SK-N-MC (cell line): ENCODE results near the gene AQP7.
"Not testable (repeated sequence)": the region's sequence is repeated elsewhere in the genome, so short reads cannot be mapped to it uniquely, and the experiment has no call there.

Experiments
- DNase-seq: peaks from one replicate; pipeline ENCODE4 v3.0.0-alpha.2; 2011; ENCODE audit warnings: low read depth, low spot score
- H3K27ac ChIP-seq: fragments of 200-600 bp; sonication (generic); 2 replicates; pipeline ENCODE4 v1.5.1; 2016; ENCODE audit warnings: mixed run types
- H3K36me3 ChIP-seq: fragments of 200-600 bp; sonication (generic); 2 replicates; pipeline ENCODE4 v1.6.1; 2017; ENCODE audit warnings: antibody characterized with exemption, low read length, mixed read lengths; ENCODE audit not compliant: insufficient read depth
- H3K4me3 ChIP-seq: fragments of 200-600 bp; sonication (generic); 2 replicates; pipeline ENCODE4 v1.5.1; 2016
- H3K9ac ChIP-seq: fragments of 200-600 bp; sonication (generic); 2 replicates; pipeline ENCODE4 v1.8.0; 2017; ENCODE audit warnings: mixed run types, mixed read lengths; ENCODE audit not compliant: insufficient read length
- H3K9me3 ChIP-seq: fragments of 200-600 bp; sonication (generic); 2 replicates; pipeline ENCODE4 v1.6.1; 2017; ENCODE audit warnings: low read depth, mild to moderate bottlenecking, antibody characterized with exemption, low read length, moderate library complexity, mixed read lengths
- EZH2 ChIP-seq: fragments of 200-600 bp; sonication (generic); IDR thresholded peaks from one replicate; pipeline ENCODE4 v1.6.1; 2017; ENCODE audit warnings: antibody characterized with exemption
- FOXP2 ChIP-seq: optimal IDR thresholded peaks from 2 replicates; pipeline ENCODE3; 2011; ENCODE audit warnings: mild to moderate bottlenecking, moderate library complexity; ENCODE audit not compliant: insufficient read depth; ENCODE audit errors: extremely low read length, control extremely low read depth
- POLR2AphosphoS5 ChIP-seq: IDR thresholded peaks from 2 replicates; pipeline ENCODE4 v1.6.1; 2012; ENCODE audit warnings: mild to moderate bottlenecking, low read depth, low read length, borderline replicate concordance

Gene AQP7

GRCh38 chr9:33366979-33367480 lies 35.3 kb downstream of the AQP7 start:
- no peak for DNase-seq
- Histone ChIP-seq H3K27ac (no peak overlapping the region), H3K9ac (no peak overlapping the region), H3K9me3 (no peaks in the 10 kb centered on the region), H3K36me3 (peaks cover 33% of the 10 kb centered on the region), H3K4me3 (no peak overlapping the region)
- TF ChIP-seq POLR2AphosphoS5 (no peak), FOXP2 (no peak), EZH2 (no peak)

GRCh38 chr9:33364814-33365213 lies 37.6 kb downstream of the AQP7 start:
- H3K36me3 ChIP-seq, result peaks cover 24% of the 10 kb centered on the region
- H3K4me3 ChIP-seq, H3K27ac ChIP-seq, H3K9ac ChIP-seq, DNase-seq, H3K9me3 ChIP-seq: not testable (repeated sequence)

GRCh38 chr9:33364127-33364526 lies 38.2 kb downstream of the AQP7 start:
- Histone ChIP-seq H3K9me3 (no peaks in the 10 kb centered on the region), H3K27ac (no peak overlapping the region), H3K36me3 (peaks cover 22% of the 10 kb centered on the region), H3K9ac (no peak overlapping the region), H3K4me3 (no peak overlapping the region)
- no peak for DNase-seq
- TF ChIP-seq FOXP2, result no peak
- TF ChIP-seq POLR2AphosphoS5, result no peak
- TF ChIP-seq EZH2, result no peak

- not testable (repeated sequence) for H3K9ac ChIP-seq, H3K27ac ChIP-seq, H3K4me3 ChIP-seq, DNase-seq, H3K9me3 ChIP-seq
- H3K36me3 ChIP-seq, result peaks cover 26% of the 10 kb centered on the region
Observed at GRCh38 chr9:33358641-33359040, 43.7 kb downstream of the AQP7 start.

DNA sequence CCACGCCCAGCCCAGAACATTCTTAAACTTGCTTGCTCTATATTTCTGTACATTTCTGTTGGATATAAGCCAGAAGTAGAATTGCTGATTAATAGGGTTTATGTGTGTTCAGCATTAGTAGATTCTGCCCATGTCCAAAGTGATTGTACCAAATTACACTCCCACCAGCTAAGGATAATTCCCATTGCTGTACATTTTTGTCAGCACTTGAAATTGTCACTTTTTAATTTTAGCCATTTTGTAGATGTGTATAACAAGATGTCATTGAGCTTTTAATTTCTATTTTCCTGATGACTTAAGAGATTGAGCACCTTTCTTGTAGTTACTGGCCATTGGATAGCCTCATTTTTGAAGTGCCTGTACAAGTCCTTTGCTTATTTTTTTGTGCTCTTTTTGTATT lies 46.4 kb downstream of the AQP7 start:
- TF ChIP-seq EZH2 (no peak), POLR2AphosphoS5 (no peak), FOXP2 (no peak)
- H3K9ac ChIP-seq, result no peak overlapping the region
- H3K4me3 ChIP-seq, result no peak overlapping the region
- no peak overlapping the region for H3K27ac ChIP-seq
- DNase-seq, result no peak
- H3K36me3 ChIP-seq, result peaks cover 26% of the 10 kb centered on the region
- no peaks in the 10 kb centered on the region for H3K9me3 ChIP-seq

DNA sequence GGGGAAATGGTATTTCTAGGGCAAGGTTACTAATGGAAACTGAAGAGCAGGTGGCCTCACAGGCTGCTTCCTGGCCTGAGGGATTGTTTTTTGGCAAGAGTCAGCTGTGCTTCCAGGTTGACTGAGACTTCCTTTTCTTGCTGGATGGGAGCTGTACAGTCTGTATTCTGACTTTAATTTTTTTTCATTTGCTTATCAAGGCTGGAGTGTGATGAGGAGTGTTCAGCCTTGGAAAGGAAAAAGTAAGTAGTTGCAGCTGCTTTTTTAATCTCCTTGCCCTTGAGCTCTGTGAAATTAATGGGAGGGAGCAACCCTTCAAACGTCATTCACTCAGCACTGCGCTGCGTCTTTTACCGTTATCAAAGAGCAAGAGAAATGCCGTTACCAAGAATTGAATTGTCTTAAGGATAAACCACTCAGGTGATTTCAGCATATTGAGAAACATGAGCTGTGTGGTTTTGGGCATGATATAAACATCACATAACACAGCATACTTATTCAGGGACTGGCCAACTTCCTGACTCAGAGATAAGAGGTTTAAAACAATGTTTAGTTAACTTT lies 47.6 kb downstream of the AQP7 start:
- no peak overlapping the region for H3K4me3 ChIP-seq
- H3K36me3 ChIP-seq, result peaks cover 22% of the 10 kb centered on the region
- DNase-seq, result no peak

GRCh38 chr9:33351547-33351946 lies 50.8 kb downstream of the AQP7 start:
- H3K9ac ChIP-seq, result no peak overlapping the region
- no peak for DNase-seq
- no peak for TF ChIP-seq POLR2AphosphoS5
- no peak for TF ChIP-seq FOXP2
- no peak for TF ChIP-seq EZH2
- H3K36me3 ChIP-seq, result peaks cover 46% of the 10 kb centered on the region
- no peaks in the 10 kb centered on the region for H3K9me3 ChIP-seq
- no peak overlapping the region for H3K27ac ChIP-seq
- no peak overlapping the region for H3K4me3 ChIP-seq

More for the DNA sequence above, 47.6 kb downstream of the AQP7 start:
- TF ChIP-seq FOXP2 (no peak), EZH2 (no peak), POLR2AphosphoS5 (no peak)
- H3K9ac ChIP-seq, result no peak overlapping the region
- no peak overlapping the region for H3K27ac ChIP-seq
- H3K9me3 ChIP-seq, result no peaks in the 10 kb centered on the region

DNA sequence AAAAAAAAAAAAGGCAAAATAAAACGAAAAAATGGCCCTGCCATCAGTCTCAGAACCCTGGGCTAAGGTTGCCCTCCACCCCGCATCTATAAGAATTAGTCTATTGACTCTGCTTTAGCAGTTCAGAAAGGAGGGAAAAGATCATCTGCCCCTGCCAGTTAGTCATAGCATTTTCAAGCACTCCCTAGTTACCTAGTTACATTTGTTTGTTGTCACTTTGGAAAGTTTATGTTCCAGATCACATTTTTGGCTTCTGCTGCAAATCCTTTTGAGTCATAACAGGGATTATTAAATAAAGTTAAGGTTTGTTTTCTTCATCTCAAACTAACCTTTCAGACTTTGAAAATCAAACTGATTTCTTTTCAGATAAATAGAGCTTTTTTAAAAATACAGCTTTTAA lies 52.1 kb downstream of the AQP7 start:
- TF ChIP-seq EZH2 (no peak), FOXP2 (no peak), POLR2AphosphoS5 (no peak)
- DNase-seq, result no peak
- Histone ChIP-seq H3K9me3 (no peaks in the 10 kb centered on the region), H3K9ac (no peak overlapping the region), H3K27ac (no peak overlapping the region), H3K36me3 (peaks cover 47% of the 10 kb centered on the region), H3K4me3 (no peak overlapping the region)

DNA sequence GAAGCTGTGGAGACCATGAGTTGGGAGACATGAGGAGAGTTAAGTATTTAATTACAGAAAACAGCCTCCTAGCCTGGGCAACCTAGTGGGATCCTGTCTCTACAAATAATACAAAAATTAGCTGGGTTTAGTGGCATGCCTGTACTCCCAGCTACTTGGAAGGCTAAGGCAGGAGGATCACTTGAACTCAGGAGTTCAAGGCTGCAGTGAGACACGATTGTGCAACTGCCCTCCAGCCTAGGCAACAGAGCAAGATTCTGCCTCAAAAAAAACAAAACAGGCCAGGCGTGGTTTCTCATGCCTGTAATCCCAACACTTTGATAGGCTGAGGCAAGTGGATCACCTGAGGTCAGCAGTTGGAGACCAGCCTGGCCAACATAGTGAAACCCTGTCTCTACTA lies 52.6 kb downstream of the AQP7 start:
- no peak for TF ChIP-seq EZH2
- TF ChIP-seq POLR2AphosphoS5, result no peak
- TF ChIP-seq FOXP2, result no peak
- no peak for DNase-seq
- Histone ChIP-seq H3K9ac (no peak overlapping the region), H3K9me3 (no peaks in the 10 kb centered on the region), H3K27ac (no peak overlapping the region), H3K4me3 (no peak overlapping the region), H3K36me3 (peaks cover 41% of the 10 kb centered on the region)

GRCh38 chr9:33348998-33349397 lies 53.4 kb downstream of the AQP7 start:
- TF ChIP-seq FOXP2 (no peak), POLR2AphosphoS5 (no peak), EZH2 (no peak)
- H3K9ac ChIP-seq, result no peak overlapping the region
- no peaks in the 10 kb centered on the region for H3K9me3 ChIP-seq
- no peak for DNase-seq
- no peak overlapping the region for H3K27ac ChIP-seq
- H3K36me3 ChIP-seq, result peaks cover 43% of the 10 kb centered on the region
- no peak overlapping the region for H3K4me3 ChIP-seq
